DMS79 (cell line): ENCODE measurements around the gene MRPS27.

ENCODE experiments used
- DNase-seq: peaks from one replicate; lab custom pipeline; 2025; lab: John Stamatoyannopoulos, UW

MRPS27 gene

GRCh38 chr5:72319976-72320752 lies at the start of gene MRPS27, which contains the start of gene PTCD2:
TSS of gene MRPS27 (minus strand) at chr5:72320240. CDS start at chr5:72320221, 19 bp downstream.
TSS of gene PTCD2 (plus strand) at chr5:72320373. CDS start at chr5:72320383, 10 bp downstream.
- DNase-seq, result peak; percentile 87

GRCh38 chr5:72369711-72370110 lies 49.7 kb upstream of the MRPS27 start:
- DNase-seq, result no peak

GRCh38 chr5:72369301-72369700 lies 49.3 kb upstream of the MRPS27 start:
- no peak for DNase-seq

- DNase-seq, result no peak
These were observed 48.2 kb upstream of the MRPS27 start for GRCh38 chr5:72368271-72368670.

- DNase-seq, result no peak
These were observed 46.4 kb upstream of the MRPS27 start for GRCh38 chr5:72366324-72366976.

- DNase-seq, result no peak
These were observed 44.9 kb upstream of the MRPS27 start for GRCh38 chr5:72364951-72365350.

GRCh38 chr5:72364171-72364570 lies 44.1 kb upstream of the MRPS27 start:
- no peak for DNase-seq

GRCh38 chr5:72363166-72363802 lies 43.2 kb upstream of the MRPS27 start:
- DNase-seq, result no peak

- no peak for DNase-seq
These were observed 39.8 kb upstream of the MRPS27 start for GRCh38 chr5:72359886-72360285.

GRCh38 chr5:72358925-72359324 lies 38.9 kb upstream of the MRPS27 start:
- no peak for DNase-seq

GRCh38 chr5:72356361-72356760 lies 36.3 kb upstream of the MRPS27 start:
- DNase-seq, result no peak

GRCh38 chr5:72355706-72356299 lies 35.8 kb upstream of the MRPS27 start:
- DNase-seq, result no peak

GRCh38 chr5:72353046-72353445 lies 33.0 kb upstream of the MRPS27 start:
- no peak for DNase-seq

- no peak for DNase-seq
These were observed 32.6 kb upstream of the MRPS27 start for GRCh38 chr5:72352616-72353015.

GRCh38 chr5:72351376-72351775 lies 31.3 kb upstream of the MRPS27 start:
- DNase-seq, result no peak

GRCh38 chr5:72347801-72348308 lies 27.8 kb upstream of the MRPS27 start:
- DNase-seq, result no peak

GRCh38 chr5:72346398-72346797 lies 26.4 kb upstream of the MRPS27 start:
- no peak for DNase-seq

GRCh38 chr5:72338689-72339209 lies 18.7 kb upstream of the MRPS27 start:
- no peak for DNase-seq

GRCh38 chr5:72337159-72337558 lies 17.1 kb upstream of the MRPS27 start:
- DNase-seq, result no peak

- no peak for DNase-seq
These were observed 10.7 kb upstream of the MRPS27 start for GRCh38 chr5:72330712-72331111.

- peak; percentile 86 for DNase-seq
These were observed 8.1 kb upstream of the MRPS27 start for GRCh38 chr5:72328172-72328571.

GRCh38 chr5:72326306-72326649 lies 6.2 kb upstream of the MRPS27 start:
- no peak for DNase-seq
